GM21423 (cell line): ENCODE results near the gene SETD9.

ENCODE experiments used
- ATAC-seq: cut with Tn5 transposase; IDR thresholded peaks from one replicate; pipeline ENCODE4 v1.9.1; 2021; ENCODE audit warnings: mild to moderate bottlenecking, moderate library complexity; ENCODE audit not compliant: unreplicated experiment

Gene SETD9

GRCh38 chr5:56909294-56910209 is at the start of gene SETD9:
TSS of gene SETD9 (plus strand) at chr5:56909596. CDS start at chr5:56909646, 50 bp downstream.
- peak; percentile 85 for ATAC-seq

GRCh38 chr5:56861893-56862485 is 47.4 kb upstream of the SETD9 start:
- no peak for ATAC-seq

GRCh38 chr5:56862909-56863308 is 46.5 kb upstream of the SETD9 start:
- ATAC-seq: no peak

- no peak for ATAC-seq
Measured at GRCh38 chr5:56871777-56872176, 37.6 kb upstream of the SETD9 start.

GRCh38 chr5:56873056-56873455 is 36.3 kb upstream of the SETD9 start:
- ATAC-seq: no peak

GRCh38 chr5:56876327-56876726 is 33.1 kb upstream of the SETD9 start:
- ATAC-seq: no peak

GRCh38 chr5:56881571-56881970 is 27.8 kb upstream of the SETD9 start:
- no peak for ATAC-seq

- no peak for ATAC-seq
Measured at GRCh38 chr5:56893251-56893951, 16.0 kb upstream of the SETD9 start.

- ATAC-seq: no peak
Measured at GRCh38 chr5:56896763-56897162, 12.6 kb upstream of the SETD9 start.

- no peak for ATAC-seq
Measured at GRCh38 chr5:56898213-56898612, 11.2 kb upstream of the SETD9 start.

GRCh38 chr5:56900395-56900794 is 9.0 kb upstream of the SETD9 start:
- ATAC-seq: no peak

GRCh38 chr5:56900858-56901578 is 8.4 kb upstream of the SETD9 start:
- no peak for ATAC-seq

- peak; percentile 32 for ATAC-seq
Measured at GRCh38 chr5:56908942-56909293, 478 bp upstream of the SETD9 start.

GRCh38 chr5:56910210-56910965 is 992 bp downstream of the SETD9 start:
- peak; percentile 11 for ATAC-seq

- no peak for ATAC-seq
Measured at GRCh38 chr5:56913766-56914165, 4.4 kb downstream of the SETD9 start.

- no peak for ATAC-seq
Measured at GRCh38 chr5:56914678-56915077, 5.3 kb downstream of the SETD9 start.

GRCh38 chr5:56917534-56917933 is 8.1 kb downstream of the SETD9 start:
- ATAC-seq: no peak

GRCh38 chr5:56918054-56918453 is 8.7 kb downstream of the SETD9 start:
- no peak for ATAC-seq

- no peak for ATAC-seq
Measured at GRCh38 chr5:56919942-56920662, 10.7 kb downstream of the SETD9 start.

- no peak for ATAC-seq
Measured at GRCh38 chr5:56922922-56923321, 13.5 kb downstream of the SETD9 start.
